ENCODE measurements around the gene FMNL3. TPM values are rescaled to one million over a fixed set of nuclear protein-coding genes. Genes with fewer than 3 reads are reported as not detected.

Gene FMNL3
- total and polyA plus RNA-seq, 2 experiments from 2014 or later: 8.7 to 32.6 TPM

- H3K27me3 ChIP-seq (ENCODE audit: insufficient read depth): no peaks in the 10 kb centered on the region
- no peak overlapping the region for H3K4me2 ChIP-seq
- no peak overlapping the region for H2AFZ ChIP-seq
- H3K79me2 ChIP-seq (replicated peaks; ENCODE audit: insufficient read depth): peaks cover 100% of the 10 kb centered on the region
- no peaks in the 10 kb centered on the region for H3K9me2 ChIP-seq (ENCODE audit: insufficient read depth)
- no peak overlapping the region for H3K27ac ChIP-seq (ENCODE audit: low read depth)
- H3K9me3 Mint-ChIP-seq: no peaks in the 10 kb centered on the region
- peaks cover 27% of the 10 kb centered on the region for H3K36me3 Mint-ChIP-seq (ENCODE audit: low read depth)
- TF ChIP-seq EZH2 (IDR thresholded peaks at IDR 0.05; ENCODE audit: low read depth, unreplicated experiment) (no peak), ZNF462 (CRISPR knock-in tag; IDR thresholded peaks at IDR 0.05) (no peak), ZNF114 (CRISPR knock-in tag; IDR thresholded peaks at IDR 0.05) (no peak), POLR2AphosphoS5 (IDR thresholded peaks at IDR 0.05; ENCODE audit: low read depth) (no peak), ZNF331 (CRISPR knock-in tag; IDR thresholded peaks at IDR 0.05; ENCODE audit: low read depth) (no peak), CTCF (conservative IDR thresholded peaks at IDR 0.05; ENCODE audit: low read depth in 2 of 2) (no peak), STAT1 (IDR thresholded peaks at IDR 0.05; ENCODE audit: unreplicated experiment) (no peak), EZH2phosphoT487 (IDR thresholded peaks at IDR 0.05; ENCODE audit: unreplicated experiment) (no peak), CREB1 (CRISPR knock-in tag; IDR thresholded peaks at IDR 0.05; ENCODE audit: low read depth) (no peak), JUNB (IDR thresholded peaks at IDR 0.05; ENCODE audit: unreplicated experiment) (no peak)
- TF ChIP-seq, protein P1, sequence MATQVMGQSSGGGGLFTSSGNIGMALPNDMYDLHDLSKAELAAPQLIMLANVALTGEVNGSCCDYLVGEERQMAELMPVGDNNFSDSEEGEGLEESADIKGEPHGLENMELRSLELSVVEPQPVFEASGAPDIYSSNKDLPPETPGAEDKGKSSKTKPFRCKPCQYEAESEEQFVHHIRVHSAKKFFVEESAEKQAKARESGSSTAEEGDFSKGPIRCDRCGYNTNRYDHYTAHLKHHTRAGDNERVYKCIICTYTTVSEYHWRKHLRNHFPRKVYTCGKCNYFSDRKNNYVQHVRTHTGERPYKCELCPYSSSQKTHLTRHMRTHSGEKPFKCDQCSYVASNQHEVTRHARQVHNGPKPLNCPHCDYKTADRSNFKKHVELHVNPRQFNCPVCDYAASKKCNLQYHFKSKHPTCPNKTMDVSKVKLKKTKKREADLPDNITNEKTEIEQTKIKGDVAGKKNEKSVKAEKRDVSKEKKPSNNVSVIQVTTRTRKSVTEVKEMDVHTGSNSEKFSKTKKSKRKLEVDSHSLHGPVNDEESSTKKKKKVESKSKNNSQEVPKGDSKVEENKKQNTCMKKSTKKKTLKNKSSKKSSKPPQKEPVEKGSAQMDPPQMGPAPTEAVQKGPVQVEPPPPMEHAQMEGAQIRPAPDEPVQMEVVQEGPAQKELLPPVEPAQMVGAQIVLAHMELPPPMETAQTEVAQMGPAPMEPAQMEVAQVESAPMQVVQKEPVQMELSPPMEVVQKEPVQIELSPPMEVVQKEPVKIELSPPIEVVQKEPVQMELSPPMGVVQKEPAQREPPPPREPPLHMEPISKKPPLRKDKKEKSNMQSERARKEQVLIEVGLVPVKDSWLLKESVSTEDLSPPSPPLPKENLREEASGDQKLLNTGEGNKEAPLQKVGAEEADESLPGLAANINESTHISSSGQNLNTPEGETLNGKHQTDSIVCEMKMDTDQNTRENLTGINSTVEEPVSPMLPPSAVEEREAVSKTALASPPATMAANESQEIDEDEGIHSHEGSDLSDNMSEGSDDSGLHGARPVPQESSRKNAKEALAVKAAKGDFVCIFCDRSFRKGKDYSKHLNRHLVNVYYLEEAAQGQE (IDR thresholded peaks at IDR 0.05; ENCODE audit: unreplicated experiment): no peak
- TF ChIP-seq, protein P2, sequence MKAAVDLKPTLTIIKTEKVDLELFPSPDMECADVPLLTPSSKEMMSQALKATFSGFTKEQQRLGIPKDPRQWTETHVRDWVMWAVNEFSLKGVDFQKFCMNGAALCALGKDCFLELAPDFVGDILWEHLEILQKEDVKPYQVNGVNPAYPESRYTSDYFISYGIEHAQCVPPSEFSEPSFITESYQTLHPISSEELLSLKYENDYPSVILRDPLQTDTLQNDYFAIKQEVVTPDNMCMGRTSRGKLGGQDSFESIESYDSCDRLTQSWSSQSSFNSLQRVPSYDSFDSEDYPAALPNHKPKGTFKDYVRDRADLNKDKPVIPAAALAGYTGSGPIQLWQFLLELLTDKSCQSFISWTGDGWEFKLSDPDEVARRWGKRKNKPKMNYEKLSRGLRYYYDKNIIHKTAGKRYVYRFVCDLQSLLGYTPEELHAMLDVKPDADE (IDR thresholded peaks at IDR 0.05): no peak
- H3K4me3 Mint-ChIP-seq: no peak overlapping the region
- peaks cover 38% of the 10 kb centered on the region for H3K4me1 Mint-ChIP-seq
- peaks cover 6% of the 10 kb centered on the region for H3K4me1 ChIP-seq (ENCODE audit: insufficient read depth)
- ATAC-seq (no peak), DNase-seq (ENCODE audit: low spot score) (no peak)
- H3K4me3 ChIP-seq: no peak overlapping the region
- no peak overlapping the region for H3K27ac Mint-ChIP-seq
- no peaks in the 10 kb centered on the region for H3F3A ChIP-seq (replicated peaks; ENCODE audit: low read depth)
- H3K27me3 Mint-ChIP-seq (ENCODE audit: insufficient read depth, low read depth, poor library complexity): peaks cover 2% of the 10 kb centered on the region
- H4K20me1 ChIP-seq (replicated peaks; ENCODE audit: insufficient read depth): peaks cover 88% of the 10 kb centered on the region
- H3K36me3 ChIP-seq (ENCODE audit: insufficient read depth): peaks cover 15% of the 10 kb centered on the region
Measured at GRCh38 chr12:49748800-49749199, 41.6 kb upstream of the FMNL3 start.
